GM10266 (cell line): ENCODE data around the gene ZC3H14.

ENCODE experiments used
- DNase-seq: peaks from one replicate; pipeline ENCODE4 v3.0.0; 2012; ENCODE audit errors: extremely low spot score
- CTCF ChIP-seq: IDR thresholded peaks from 2 replicates; pipeline ENCODE4 v1.5.1; 2012; ENCODE audit warnings: mild to moderate bottlenecking, low read depth; ENCODE audit not compliant: control insufficient read depth, insufficient read depth; ENCODE audit errors: missing control alignments

The ZC3H14 gene

GRCh38 chr14:88562831-88563686 lies at the start of gene ZC3H14:
Gene ZC3H14 (plus strand): TSS chr14:88563037. CDS start chr14:88563134, 97 bp downstream.
- DNase-seq: peak; percentile 97
- peak; percentile 46 for TF ChIP-seq CTCF

GRCh38 chr14:88515499-88516221 lies 47.2 kb upstream of the ZC3H14 start:
- DNase-seq: no peak
- no peak for TF ChIP-seq CTCF

GRCh38 chr14:88516861-88517357 lies 45.9 kb upstream of the ZC3H14 start:
- TF ChIP-seq CTCF: no peak
- DNase-seq: no peak

GRCh38 chr14:88518592-88519512 lies 44.0 kb upstream of the ZC3H14 start:
- no peak for TF ChIP-seq CTCF
- no peak for DNase-seq

GRCh38 chr14:88519907-88520306 lies 42.9 kb upstream of the ZC3H14 start:
- TF ChIP-seq CTCF: no peak

GRCh38 chr14:88521818-88522217 lies 41.0 kb upstream of the ZC3H14 start:
- no peak for DNase-seq
- TF ChIP-seq CTCF: no peak

More at GRCh38 chr14:88519907-88520306, 42.9 kb upstream of the ZC3H14 start:
- no peak for DNase-seq
